K562 (cell line): ENCODE results near the gene TMEM30A. TPM values are rescaled to one million over a fixed set of nuclear protein-coding genes. Genes with fewer than 3 reads are reported as not detected.

Experiments used
- ATAC-seq: fragments of 200-7000 bp; cut with Tn5 transposase; 3 replicates; pipeline ENCODE4 v1.9.1; 2020; ENCODE audit warnings: moderate library complexity
- BruUV-seq: library from RNA; stranded (reverse); fragments of 400-500 nt; replicated peaks from 2 replicates; lab custom pipeline; 2021; lab: Mats Ljungman, UMichigan
- CTCF ChIA-PET: fragments of 300-600 bp; formaldehyde crosslinking; extraction: SDS; loops from one replicate; lab custom pipeline; 2021; ENCODE audit warnings: low intra/inter-chr PET ratio; lab: Yijun Ruan, JAX
- POLR2A ChIA-PET: fragments of 300-600, 350-650 bp; sonication (Branson Sonifier 250); formaldehyde crosslinking; extraction: SDS; loops from one replicate; lab custom pipeline; 2021; ENCODE audit warnings: antibody characterized with exemption, inconsistent platforms; lab: Yijun Ruan, JAX
- DNase-seq, 4 experiments: peaks; one replicate each; pipeline versions ENCODE4 v3.0.0 to v3.0.0-alpha.2; 2011 to 2018; ENCODE audit warnings: low spot score in 3 of 4, mixed read lengths in 3 of 4; ENCODE audit errors: extremely low read depth in 1 of 4
- FAIRE-seq: peaks from 2 replicates; lab custom pipeline; 2011; peaks lifted over from hg19 to GRCh38; lab: Jason Lieb, UNC
- H2AFZ ChIP-seq: 2 replicates; pipeline ENCODE4 v1.6.0; 2011; ENCODE audit warnings: low read depth, low read length, control low read depth, inconsistent platforms
- H3K27ac ChIP-seq: fragments of 200-600 bp; 3 replicates; pipeline ENCODE4 v1.8.0; 2011; ENCODE audit warnings: low read depth, mild to moderate bottlenecking, control low read depth, inconsistent platforms, low read length, moderate library complexity, mixed read lengths; ENCODE audit errors: extremely low read depth
- H3K27me3 ChIP-seq, 2 experiments: fragments of 300-600 bp in 1 of 2; 2 replicates in 1 of 2; 3 replicates in 1 of 2; pipeline versions ENCODE4 v1.6.0 to v1.8.0; 2011; ENCODE audit warnings: inconsistent platforms in 2 of 2, low read length in 2 of 2, mild to moderate bottlenecking in 1 of 2, mixed read lengths in 1 of 2, moderate library complexity in 1 of 2; ENCODE audit not compliant: control insufficient read depth in 2 of 2, insufficient read depth in 2 of 2
- H3K36me3 ChIP-seq: fragments of 300-600 bp; 3 replicates; pipeline ENCODE4 v1.8.0; 2011; ENCODE audit warnings: mild to moderate bottlenecking, low read length, inconsistent platforms; ENCODE audit not compliant: control insufficient read depth, insufficient read depth
- H3K4me1 ChIP-seq, 2 experiments: fragments of 200-600 bp in 1 of 2; replicated peaks in 1 of 2; 2 replicates in 1 of 2; 3 replicates in 1 of 2; pipeline versions ENCODE4 v1.5.1 to v1.8.0; 2011; ENCODE audit warnings: inconsistent platforms in 2 of 2, low read length in 2 of 2, mild to moderate bottlenecking in 1 of 2, mixed read lengths in 1 of 2, moderate library complexity in 1 of 2; ENCODE audit not compliant: control insufficient read depth in 2 of 2, insufficient read depth in 2 of 2
- H3K4me2 ChIP-seq: 2 replicates; pipeline ENCODE4 v1.6.1; 2011; ENCODE audit warnings: low read length, control low read depth, inconsistent platforms, mixed read lengths; ENCODE audit not compliant: insufficient read depth
- H3K4me3 ChIP-seq: fragments of 200-600 bp; sonication (generic), shearing (Covaris generic); 2 replicates; pipeline ENCODE4 v1.5.1; 2016; ENCODE audit warnings: control low read depth, inconsistent platforms
- H3K79me2 ChIP-seq: fragments of 200-600 bp; 3 replicates; pipeline ENCODE4 v1.8.0; 2011; ENCODE audit warnings: low read length, inconsistent platforms; ENCODE audit not compliant: control insufficient read depth, insufficient read depth
- H3K9ac ChIP-seq, 2 experiments: 2 replicates each; pipeline versions ENCODE4 v1.6.0 to v1.6.1; 2011; ENCODE audit warnings: low read depth in 2 of 2, low read length in 2 of 2, control low read depth in 1 of 2, inconsistent platforms in 1 of 2, mild to moderate bottlenecking in 1 of 2, mixed read lengths in 1 of 2; ENCODE audit not compliant: insufficient read depth in 1 of 2
- H3K9me1 ChIP-seq: one replicate; pipeline ENCODE4 v1.6.0; 2011; ENCODE audit warnings: inconsistent platforms, mild to moderate bottlenecking, low read length, moderate library complexity; ENCODE audit not compliant: control insufficient read depth, insufficient read depth
- H3K9me3 ChIP-seq: replicated peaks from 2 replicates; pipeline ENCODE4 v1.5.1; 2011; ENCODE audit warnings: low read depth, low read length, inconsistent platforms; ENCODE audit not compliant: control insufficient read depth, insufficient read depth
- H4K20me1 ChIP-seq: replicated peaks from 2 replicates; pipeline ENCODE4 v1.6.1; 2011; ENCODE audit warnings: low read length, inconsistent platforms, mixed read lengths; ENCODE audit not compliant: control insufficient read depth, insufficient read depth
- CBFB ChIP-seq: sonication (generic); formaldehyde crosslinking; IDR thresholded peaks from 2 replicates; pipeline ENCODE4 v1.4.0; 2020; ENCODE audit warnings: mild to moderate bottlenecking, missing genetic modification reagents
- DLX4 ChIP-seq: fragments of 250-450 bp; sonication (Bioruptor Pico); IDR thresholded peaks from 2 replicates; pipeline ENCODE4 v1.6.1; 2021; ENCODE audit warnings: mild to moderate bottlenecking
- HBP1 ChIP-seq: fragments of 450-650 bp; formaldehyde crosslinking; IDR thresholded peaks from 2 replicates; pipeline ENCODE4 v1.4.0; 2022; ENCODE audit warnings: missing genetic modification characterization
- LARP7 ChIP-seq: fragments of 450-650 bp; IDR thresholded peaks from 2 replicates; pipeline ENCODE4 v1.6.1; 2016
- PATZ1 ChIP-seq: fragments of 250-450 bp; sonication (Bioruptor Pico); IDR thresholded peaks from 2 replicates; pipeline ENCODE4 v1.5.0; 2020; ENCODE audit warnings: mild to moderate bottlenecking, borderline replicate concordance
- PHB2 ChIP-seq: fragments of 450-650 bp; IDR thresholded peaks from 2 replicates; pipeline ENCODE4 v1.6.1; 2017; ENCODE audit warnings: low read depth
- PREB ChIP-seq: sonication (generic); formaldehyde crosslinking; IDR thresholded peaks from 2 replicates; pipeline ENCODE4 v1.8.1; 2023; ENCODE audit warnings: mild to moderate bottlenecking, missing genetic modification reagents
- TAF7 ChIP-seq: fragments of 450-650 bp; IDR thresholded peaks from 2 replicates; pipeline ENCODE4 v1.6.1; 2016; ENCODE audit warnings: missing genetic modification characterization, missing compliant biosample characterization
- ZC3H8 ChIP-seq: fragments of 450-650 bp; IDR thresholded peaks from 2 replicates; pipeline ENCODE4 v1.6.1; 2017
- ZNF584 ChIP-seq: fragments of 200-800 bp; sonication (Bioruptor generic); IDR thresholded peaks from 2 replicates; pipeline ENCODE4 v1.6.1; 2016; ENCODE audit warnings: low read depth, mild to moderate bottlenecking, missing genetic modification characterization, missing compliant biosample characterization
- WGBS: fragments of 100-300 bp; shearing (Covaris generic); methylation state at CpG from one replicate; pipeline ENCODE4 v1.1.6; 2016; ENCODE audit warnings: low coverage, mixed read lengths; ENCODE audit not compliant: insufficient coverage; ENCODE audit errors: missing lambda C conversion rate; 5-methylcytosine and 5-hydroxymethylcytosine counted together
- in situ Hi-C: fragments of 300-500 bp; cut with MboI; formaldehyde crosslinking; loops from 4 replicates; pipeline ENCODE4 v1.15.0; 2018; ENCODE audit warnings: inconsistent platforms, mixed read lengths
- intact Hi-C: fragments of 100-400 bp; cut with micrococcal nuclease; formaldehyde crosslinking; loops from 2 replicates; pipeline ENCODE4 v1.14.2; 2022
- polyA plus RNA-seq, 8 experiments: library from polyadenylated mRNA; depleted of rRNA in 4 of 8; stranded (reverse) in 5 of 8; unstranded in 3 of 8; fragments of >200 nt; fragmentation: Nextera tagmentation in 2 of 8; fragmentation: Illumina TruSeq in 1 of 8; extraction: Ambion mirVana in 2 of 8; extraction: Trizol in 1 of 8; gene quantifications; 2 replicates each; pipeline versions ENCODE4 v1.2.1 to v1.2.3, GENCODE V29; 2011 to 2014; ENCODE audit warnings: inconsistent platforms in 1 of 8, missing spikeins in 1 of 8
- total RNA-seq, 7 experiments: library from RNA; depleted of rRNA in 6 of 7; stranded (reverse); fragments of >200 nt in 6 of 7; fragmentation: Illumina TruSeq in 2 of 7; extraction: Trizol in 2 of 7; gene quantifications; 2 replicates each; pipeline versions ENCODE4 v1.2.1 to v1.2.3, GENCODE V29; 2011 to 2021; ENCODE audit warnings: low replicate concordance in 1 of 7
- TF ChIP-seq, protein P1 (sequence below): fragments of 450-650 bp; IDR thresholded peaks from 2 replicates; pipeline ENCODE4 v1.6.1; 2017; ENCODE audit warnings: antibody characterized with exemption
- TF ChIP-seq, protein P2 (sequence below): fragments of 450-650 bp; IDR thresholded peaks from 2 replicates; pipeline ENCODE4 v1.6.1; 2016
- TF ChIP-seq, protein P3 (sequence below): fragments of 450-650 bp; IDR thresholded peaks from 2 replicates; pipeline ENCODE4 v1.6.1; 2016; ENCODE audit warnings: low read depth, mild to moderate bottlenecking, moderate library complexity

The TMEM30A gene
- total and polyA plus RNA-seq, 9 of the 15 experiments (the other 6 are each of a cell fraction or from before 2014, with no cell fraction given): 6.5 to 31.2 (median 16.3) TPM

DNA sequence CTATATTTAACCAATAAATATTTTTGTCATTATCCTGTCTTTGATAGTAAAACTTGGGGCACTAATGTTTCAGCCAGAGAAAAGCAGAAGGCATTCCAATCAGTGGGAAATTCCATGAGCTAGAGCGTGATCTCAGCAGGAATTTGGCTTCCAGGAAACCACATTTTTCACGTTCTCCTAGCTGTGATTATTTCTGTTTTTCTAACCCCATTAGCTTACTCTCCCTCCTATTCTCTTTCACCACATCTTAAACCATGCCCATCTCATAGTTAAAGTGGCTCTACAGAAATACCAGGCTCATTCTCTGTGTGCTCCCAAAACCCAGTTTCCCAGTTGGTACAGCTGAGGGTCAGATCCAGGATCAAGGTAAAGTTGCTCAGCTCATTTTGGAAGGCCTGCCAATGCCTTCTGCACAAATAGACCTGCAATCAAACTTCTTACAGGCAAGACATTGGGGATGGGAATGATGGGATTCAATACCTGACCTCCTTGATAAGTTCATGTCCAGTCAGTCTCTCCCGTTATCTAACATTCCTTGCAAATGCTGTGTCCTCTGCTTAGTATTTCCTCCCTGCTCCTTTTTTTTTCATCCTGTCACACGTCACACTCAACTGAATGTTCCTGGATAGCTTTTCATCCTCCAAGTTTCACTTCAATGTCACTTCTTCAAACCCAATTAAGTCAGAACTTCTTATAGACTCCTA, 33.1 kb upstream of the TMEM30A start:
- no TSS peak for BruUV-seq
- peaks cover 14 to 19% of the 10 kb centered on the region in 2 experiments; a peak in 3 of 5 replicates for H3K27me3 ChIP-seq
- no peak overlapping the region for H2AFZ ChIP-seq
- H3K9me3 ChIP-seq: no peaks in the 10 kb centered on the region
- in situ Hi-C loops (no loop called here), intact Hi-C loops (no loop called here)
- H3K27ac ChIP-seq: no peak overlapping the region
- H4K20me1 ChIP-seq: no peaks in the 10 kb centered on the region
- H3K9me1 ChIP-seq: no peaks in the 10 kb centered on the region
- H3K4me3 ChIP-seq: no peak overlapping the region
- WGBS: 0% methylated on average over 4 of the region's 4 CpGs
- H3K79me2 ChIP-seq: no peaks in the 10 kb centered on the region
- H3K9ac ChIP-seq: no peak overlapping the region
- ATAC-seq (no peak), DNase-seq (no peak), FAIRE-seq (no peak)
- no peak overlapping the region for H3K4me2 ChIP-seq
- ChIA-PET CTCF (no interaction called here), POLR2A (no interaction called here)
- no peaks in the 10 kb centered on the region for H3K4me1 ChIP-seq
- H3K36me3 ChIP-seq: no peaks in the 10 kb centered on the region
- TF ChIP-seq TAF7 (tag) (no peak), PREB (CRISPR knock-in tag) (no peak), HBP1 (CRISPR knock-in tag) (no peak), PATZ1 (CRISPR knock-in tag) (no peak), ZC3H8 (no peak), PHB2 (no peak), ZNF584 (no peak), LARP7 (no peak), CBFB (CRISPR knock-in tag) (no peak), DLX4 (CRISPR knock-in tag) (no peak)
- TF ChIP-seq, protein P1, sequence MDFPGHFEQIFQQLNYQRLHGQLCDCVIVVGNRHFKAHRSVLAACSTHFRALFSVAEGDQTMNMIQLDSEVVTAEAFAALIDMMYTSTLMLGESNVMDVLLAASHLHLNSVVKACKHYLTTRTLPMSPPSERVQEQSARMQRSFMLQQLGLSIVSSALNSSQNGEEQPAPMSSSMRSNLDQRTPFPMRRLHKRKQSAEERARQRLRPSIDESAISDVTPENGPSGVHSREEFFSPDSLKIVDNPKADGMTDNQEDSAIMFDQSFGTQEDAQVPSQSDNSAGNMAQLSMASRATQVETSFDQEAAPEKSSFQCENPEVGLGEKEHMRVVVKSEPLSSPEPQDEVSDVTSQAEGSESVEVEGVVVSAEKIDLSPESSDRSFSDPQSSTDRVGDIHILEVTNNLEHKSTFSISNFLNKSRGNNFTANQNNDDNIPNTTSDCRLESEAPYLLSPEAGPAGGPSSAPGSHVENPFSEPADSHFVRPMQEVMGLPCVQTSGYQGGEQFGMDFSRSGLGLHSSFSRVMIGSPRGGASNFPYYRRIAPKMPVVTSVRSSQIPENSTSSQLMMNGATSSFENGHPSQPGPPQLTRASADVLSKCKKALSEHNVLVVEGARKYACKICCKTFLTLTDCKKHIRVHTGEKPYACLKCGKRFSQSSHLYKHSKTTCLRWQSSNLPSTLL: no peak
- TF ChIP-seq, protein P2, sequence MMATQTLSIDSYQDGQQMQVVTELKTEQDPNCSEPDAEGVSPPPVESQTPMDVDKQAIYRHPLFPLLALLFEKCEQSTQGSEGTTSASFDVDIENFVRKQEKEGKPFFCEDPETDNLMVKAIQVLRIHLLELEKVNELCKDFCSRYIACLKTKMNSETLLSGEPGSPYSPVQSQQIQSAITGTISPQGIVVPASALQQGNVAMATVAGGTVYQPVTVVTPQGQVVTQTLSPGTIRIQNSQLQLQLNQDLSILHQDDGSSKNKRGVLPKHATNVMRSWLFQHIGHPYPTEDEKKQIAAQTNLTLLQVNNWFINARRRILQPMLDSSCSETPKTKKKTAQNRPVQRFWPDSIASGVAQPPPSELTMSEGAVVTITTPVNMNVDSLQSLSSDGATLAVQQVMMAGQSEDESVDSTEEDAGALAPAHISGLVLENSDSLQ: no peak
- TF ChIP-seq, protein P3, sequence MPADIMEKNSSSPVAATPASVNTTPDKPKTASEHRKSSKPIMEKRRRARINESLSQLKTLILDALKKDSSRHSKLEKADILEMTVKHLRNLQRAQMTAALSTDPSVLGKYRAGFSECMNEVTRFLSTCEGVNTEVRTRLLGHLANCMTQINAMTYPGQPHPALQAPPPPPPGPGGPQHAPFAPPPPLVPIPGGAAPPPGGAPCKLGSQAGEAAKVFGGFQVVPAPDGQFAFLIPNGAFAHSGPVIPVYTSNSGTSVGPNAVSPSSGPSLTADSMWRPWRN: no peak
